Smooth muscle cell of the coronary artery (primary cell): ENCODE results near the gene DCAF4. TPM values are rescaled to one million over a fixed set of nuclear protein-coding genes. Genes with fewer than 3 reads are reported as not detected.

Experiments used
- total RNA-seq: library from RNA; depleted of rRNA; stranded (reverse); fragments of >200 nt; gene quantifications from 2 replicates; pipeline ENCODE4 v1.2.3, GENCODE V29; 2014; ENCODE audit warnings: low replicate concordance

The DCAF4 gene
- total RNA-seq = 8.2 and 15.0 TPM in 2 replicates

GRCh38 chr14:72926292-72927028, at the start of gene DCAF4:
Gene DCAF4 (plus strand): TSS chr14:72926464. CDS start chr14:72937979, 11,515 bp downstream.

GRCh38 chr14:72893636-72894322, 32.5 kb upstream of the DCAF4 start, which contains the start of gene DPF3:
Gene DPF3 (minus strand): TSS chr14:72894101. CDS start chr14:72894088, 13 bp downstream.

Other genes starting within 250 kb of the DCAF4 start
- gene DPF3, start 32.4 kb upstream of the DCAF4 start, total RNA-seq = 2.0 and 8.9 TPM in 2 replicates
- 13.3 and 34.3 TPM in 2 replicates for gene ZFYVE1, start 100.6 kb downstream of the DCAF4 start, total RNA-seq
- 22.6 and 22.7 TPM in 2 replicates for gene RBM25, start 132.1 kb downstream of the DCAF4 start, total RNA-seq
- gene PSEN1, start 210.0 kb downstream of the DCAF4 start, total RNA-seq = 36.3 and 63.4 TPM in 2 replicates